LHCN-M2 (cell line): ENCODE data around the gene MYBPC3. TPM values are rescaled to one million over a fixed set of nuclear protein-coding genes. Genes with fewer than 3 reads are reported as not detected.

Source experiments
- DNase-seq: peaks from one replicate; pipeline ENCODE4 v3.0.0-alpha.2; 2012; ENCODE audit warnings: low read depth
- total RNA-seq: library from RNA; depleted of rRNA; stranded (reverse); fragments of >200 nt; gene quantifications from 2 replicates; pipeline ENCODE4 v1.2.3, GENCODE V29; 2014

Gene MYBPC3
- total RNA-seq, 1 experiment from 2014 or later, result not detected

DNA sequence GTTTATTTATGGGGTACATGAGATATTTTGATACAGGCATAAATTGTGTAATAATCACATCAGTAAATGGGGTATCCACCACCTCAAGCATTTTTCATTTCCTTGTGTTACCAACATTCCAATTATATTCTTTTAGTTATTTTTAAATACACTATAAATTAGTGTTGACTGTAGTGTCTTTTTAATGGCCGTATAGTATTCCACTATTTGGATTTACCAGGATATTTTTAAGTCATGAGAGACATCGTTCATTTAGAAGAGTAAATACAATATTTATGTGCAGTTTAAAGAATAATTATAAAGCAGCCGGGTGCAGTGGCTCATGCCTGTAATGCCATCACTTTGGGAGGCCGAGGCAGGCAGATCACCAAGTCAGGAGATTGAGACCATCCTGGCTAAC, 32.0 kb upstream of the MYBPC3 start:
- DNase-seq, result no peak

DNA sequence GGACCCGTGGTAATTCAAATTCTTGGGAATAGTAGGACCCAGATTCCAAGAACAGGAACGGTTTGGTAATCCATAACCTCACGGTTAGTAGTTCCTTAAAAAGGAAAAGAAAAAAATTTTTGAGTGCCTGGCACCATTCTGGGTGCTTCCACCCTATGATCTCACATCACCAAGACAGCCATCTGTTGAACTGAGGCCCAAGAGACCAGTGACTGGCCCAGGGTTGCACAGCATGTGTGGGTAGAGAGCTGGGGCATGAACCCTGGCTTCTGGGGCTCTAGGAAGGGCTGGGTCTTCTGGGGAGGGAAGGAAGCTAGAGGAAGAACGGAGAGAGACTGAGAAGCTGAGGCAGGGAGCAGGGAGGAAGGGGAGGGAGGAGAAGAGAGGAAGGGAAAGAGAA, 30.6 kb upstream of the MYBPC3 start:
- DNase-seq, result no peak

DNA sequence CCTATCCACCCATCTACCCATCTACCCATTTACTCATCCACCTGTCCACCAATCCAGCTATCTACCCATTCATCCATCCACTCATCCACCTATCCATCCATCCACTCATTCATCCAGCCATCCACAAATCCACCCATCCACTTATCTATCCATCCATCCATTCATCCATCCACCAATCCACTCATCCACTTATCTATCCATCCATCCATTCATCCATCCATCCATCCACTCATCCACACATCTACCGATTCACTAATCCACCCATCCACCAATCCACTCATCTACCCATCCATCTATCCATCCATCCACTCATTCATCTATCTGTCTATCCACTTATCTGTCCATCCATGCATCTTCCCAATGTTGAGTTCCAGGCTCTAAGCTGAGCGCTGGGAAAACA, 27.6 kb upstream of the MYBPC3 start:
- DNase-seq, result no peak

DNA sequence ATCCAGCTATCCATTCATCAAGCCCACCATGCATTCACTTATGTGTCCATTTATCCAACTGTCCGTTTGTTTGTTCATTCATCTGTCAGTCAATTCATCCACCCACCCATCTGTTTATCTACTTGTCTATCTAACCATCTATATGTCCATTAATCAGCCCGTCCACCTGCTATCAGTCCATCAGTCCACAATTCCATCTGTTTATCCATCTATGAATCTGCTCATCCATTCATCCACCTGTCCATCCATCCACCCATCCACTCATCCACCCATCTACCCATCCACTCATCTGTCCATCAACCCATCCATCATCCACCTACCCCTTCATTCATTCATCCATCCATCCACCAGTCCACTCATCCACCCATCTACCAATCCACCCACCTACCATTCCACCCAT, 26.8 kb upstream of the MYBPC3 start:
- DNase-seq, result no peak

DNA sequence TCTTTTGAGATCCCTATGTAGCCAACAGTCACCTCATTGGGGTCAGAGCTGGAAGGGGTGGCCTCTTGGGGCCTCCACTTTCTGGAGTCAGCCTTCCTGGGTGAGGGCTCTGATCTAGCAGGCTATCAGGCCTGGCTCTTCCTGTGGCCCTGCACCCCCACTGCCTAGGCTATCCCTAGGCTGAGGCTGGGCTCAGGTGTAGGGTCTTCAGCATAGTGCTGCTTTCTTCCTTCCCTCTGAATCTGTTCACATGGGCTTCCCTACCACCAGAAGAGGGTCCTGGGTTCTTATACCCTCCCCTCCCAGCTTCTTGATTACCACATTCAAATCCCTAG, 26.3 kb upstream of the MYBPC3 start:
- no peak for DNase-seq

DNA sequence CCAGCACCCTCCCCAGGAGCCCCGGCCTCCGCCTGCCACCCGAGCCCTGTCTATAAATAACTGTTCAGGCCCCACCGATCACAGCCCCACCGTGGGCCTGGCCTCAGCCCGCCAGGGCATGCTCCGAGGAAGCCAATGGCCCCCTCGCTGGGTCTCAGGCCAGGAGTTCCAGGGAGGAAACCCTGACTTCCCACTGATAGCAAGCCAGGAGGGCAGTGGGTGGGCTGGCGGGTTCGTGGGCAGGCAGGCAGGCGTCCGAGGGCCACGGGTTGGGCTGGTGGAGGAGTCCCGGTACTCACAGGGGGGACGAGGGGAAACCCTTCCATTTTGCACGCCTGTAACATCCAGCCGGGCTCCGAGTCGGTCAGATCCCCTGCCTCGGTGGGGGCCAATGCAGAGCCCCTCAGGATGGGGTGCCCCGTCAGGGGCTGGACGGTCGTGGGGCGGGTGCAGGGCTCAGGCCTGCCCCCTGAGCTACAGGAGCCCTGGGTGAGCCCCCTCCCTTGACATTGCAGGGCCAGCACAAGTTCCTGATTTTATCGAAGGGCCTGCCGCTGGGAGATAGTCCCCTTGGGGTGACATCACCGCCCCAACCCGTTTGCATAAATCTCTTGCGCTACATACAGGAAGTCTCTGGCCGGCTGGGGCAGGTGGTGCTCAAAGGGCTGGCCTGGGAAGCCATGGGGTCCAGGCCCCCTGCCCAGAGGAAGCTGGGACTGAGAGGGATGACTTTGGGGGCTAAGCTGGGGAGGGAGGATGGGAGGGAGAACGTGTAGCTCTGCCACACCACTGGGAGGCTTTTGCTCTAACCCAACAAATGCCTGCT, 25.7 kb upstream of the MYBPC3 start, which contains the start of gene SPI1:
TSS of gene SPI1 (minus strand) at position 538 of the 826 bp plus-strand sequence. CDS start at position 344, 194 bp downstream.
- no peak for DNase-seq

DNA sequence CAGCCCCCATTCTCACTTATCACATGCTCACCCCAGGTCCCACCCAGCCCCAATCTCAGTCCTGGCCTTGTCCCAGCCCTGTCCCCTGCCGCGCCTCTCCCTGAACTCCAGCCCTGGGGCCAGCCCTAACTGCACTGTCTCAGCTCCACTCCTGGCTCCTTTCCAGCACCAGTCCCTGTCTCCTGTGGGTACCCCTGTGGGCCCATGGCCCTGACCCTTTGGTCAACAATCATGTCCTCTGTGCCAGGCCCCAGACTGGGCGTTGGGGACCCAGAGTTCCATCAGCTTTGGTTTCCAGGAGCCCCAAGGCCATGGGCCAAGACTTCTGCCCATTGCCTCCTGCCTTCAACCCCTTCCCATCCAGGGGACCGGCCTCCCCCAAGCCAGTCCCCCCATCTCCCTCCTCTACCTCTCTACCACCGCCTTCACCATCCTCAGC, 25.1 kb upstream of the MYBPC3 start:
- no peak for DNase-seq

DNA sequence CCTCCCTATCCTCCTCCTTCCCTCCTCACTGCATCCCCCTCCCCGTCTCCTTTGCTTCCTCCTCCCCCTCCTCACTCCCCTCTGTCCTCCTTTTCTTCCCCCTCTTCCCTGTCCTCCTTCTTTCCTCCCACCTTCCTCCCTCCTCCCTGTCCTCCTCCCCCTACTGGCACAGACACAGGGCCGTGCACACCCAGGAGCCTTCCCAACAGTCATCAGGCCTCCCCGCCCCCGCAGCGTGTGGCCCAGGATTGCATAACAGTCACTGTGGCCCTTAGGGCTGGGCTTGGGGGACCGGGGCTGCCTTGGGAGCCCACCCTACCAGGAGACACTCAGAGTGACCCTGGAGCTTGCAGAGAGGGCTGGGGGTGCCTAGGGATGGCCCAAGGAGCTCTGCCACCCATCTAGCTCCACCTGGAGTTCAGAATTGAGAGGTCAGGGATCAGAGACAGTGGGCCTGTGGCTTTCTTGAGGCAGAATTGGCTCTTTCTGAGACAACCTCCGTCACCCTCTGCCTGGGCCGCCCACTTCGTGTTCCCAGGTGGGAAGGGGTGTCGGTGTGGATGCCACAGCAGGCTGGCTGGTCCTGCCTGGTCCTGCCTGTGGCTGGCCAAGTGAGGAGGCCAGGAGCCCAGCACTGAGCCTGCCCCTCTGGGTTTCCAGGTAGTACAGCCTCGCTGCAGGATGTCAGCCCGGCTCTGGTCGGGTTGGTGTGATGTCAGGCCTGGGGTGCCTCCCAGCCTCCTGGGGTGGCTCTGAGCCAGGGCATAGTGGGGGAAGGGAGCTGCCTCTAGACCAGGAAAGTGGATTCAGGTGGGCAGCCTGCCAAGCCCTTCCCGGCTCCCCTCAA, 24.2 kb upstream of the MYBPC3 start:
- DNase-seq, result no peak

DNA sequence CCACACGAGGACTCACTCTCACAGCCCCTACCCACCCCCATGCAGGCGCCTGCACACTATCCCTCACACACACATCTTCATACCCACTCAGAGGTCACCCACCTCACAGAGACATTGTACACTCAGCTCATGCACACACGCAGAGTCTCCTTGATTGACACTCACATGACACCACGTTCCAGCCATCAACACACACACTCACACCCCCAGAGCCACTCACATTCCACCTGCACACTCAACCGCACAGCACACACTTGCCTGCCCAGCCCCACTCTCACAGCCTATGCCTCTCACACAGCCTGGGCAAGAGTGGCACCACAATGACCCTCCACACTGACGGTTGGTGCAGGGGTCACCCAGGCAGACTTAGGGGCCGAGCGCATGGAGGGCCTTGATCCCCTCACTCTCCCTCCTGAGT, 23.6 kb upstream of the MYBPC3 start:
- no peak for DNase-seq

DNA sequence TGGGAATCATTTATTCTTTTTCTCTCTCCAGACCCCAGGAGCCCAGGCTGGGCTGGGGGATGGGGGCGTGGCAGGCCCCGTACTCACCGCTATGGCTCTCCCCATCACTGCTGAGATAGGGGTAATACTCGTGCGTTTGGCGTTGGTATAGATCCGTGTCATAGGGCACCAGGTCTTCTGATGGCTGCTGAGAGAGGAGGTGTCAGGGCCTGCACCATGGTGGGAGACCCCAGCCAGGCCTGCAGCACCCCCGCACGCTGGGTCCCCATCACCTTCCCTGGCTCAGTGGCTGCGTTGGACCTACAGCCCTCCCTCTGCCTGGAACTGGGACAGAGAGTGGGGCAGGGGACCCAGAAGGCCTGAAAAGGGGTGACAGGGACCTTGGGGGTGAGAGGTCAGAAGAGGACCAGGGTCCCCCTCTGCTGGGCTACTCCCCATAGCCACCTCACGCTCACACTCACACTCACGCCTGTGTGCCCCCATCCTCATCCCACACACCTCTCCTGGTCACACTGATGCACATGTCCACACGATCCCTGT, 23.1 kb upstream of the MYBPC3 start:
- no peak for DNase-seq

DNA sequence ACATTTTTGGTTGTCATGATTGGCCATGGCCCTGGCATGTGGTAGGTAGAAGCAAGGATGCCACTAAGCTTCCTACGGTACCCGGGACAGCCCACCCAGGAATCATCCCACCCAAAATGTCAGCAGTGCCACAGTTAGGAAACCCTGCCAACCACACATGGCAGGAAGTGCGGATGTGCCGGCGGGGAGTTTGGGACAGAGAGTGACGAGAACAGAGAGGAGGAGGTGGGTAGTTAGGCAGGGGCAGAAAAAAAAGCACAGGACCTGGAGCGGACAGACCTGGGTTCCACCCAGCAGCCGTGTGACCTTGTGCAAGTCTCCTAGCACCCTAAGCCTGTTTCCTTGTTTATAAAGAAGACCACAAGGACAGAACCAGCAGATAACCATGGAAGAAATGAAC, 22.5 kb upstream of the MYBPC3 start:
- no peak for DNase-seq

DNA sequence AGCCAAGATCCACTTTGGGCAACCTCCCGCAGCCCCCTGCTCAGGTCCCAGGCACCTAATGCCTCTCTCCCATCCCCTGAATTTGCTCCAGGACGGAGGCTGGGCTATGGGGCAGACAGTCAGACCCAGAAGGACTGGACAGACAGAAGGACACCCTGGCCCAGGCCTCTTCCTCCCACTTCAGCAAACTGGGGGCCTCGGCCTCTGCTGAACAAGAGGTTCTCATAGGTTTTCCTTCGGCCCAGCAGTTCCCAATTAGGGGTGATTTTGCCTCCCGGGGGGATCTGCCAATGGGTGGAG, 22.2 kb upstream of the MYBPC3 start:
- DNase-seq, result no peak

DNA sequence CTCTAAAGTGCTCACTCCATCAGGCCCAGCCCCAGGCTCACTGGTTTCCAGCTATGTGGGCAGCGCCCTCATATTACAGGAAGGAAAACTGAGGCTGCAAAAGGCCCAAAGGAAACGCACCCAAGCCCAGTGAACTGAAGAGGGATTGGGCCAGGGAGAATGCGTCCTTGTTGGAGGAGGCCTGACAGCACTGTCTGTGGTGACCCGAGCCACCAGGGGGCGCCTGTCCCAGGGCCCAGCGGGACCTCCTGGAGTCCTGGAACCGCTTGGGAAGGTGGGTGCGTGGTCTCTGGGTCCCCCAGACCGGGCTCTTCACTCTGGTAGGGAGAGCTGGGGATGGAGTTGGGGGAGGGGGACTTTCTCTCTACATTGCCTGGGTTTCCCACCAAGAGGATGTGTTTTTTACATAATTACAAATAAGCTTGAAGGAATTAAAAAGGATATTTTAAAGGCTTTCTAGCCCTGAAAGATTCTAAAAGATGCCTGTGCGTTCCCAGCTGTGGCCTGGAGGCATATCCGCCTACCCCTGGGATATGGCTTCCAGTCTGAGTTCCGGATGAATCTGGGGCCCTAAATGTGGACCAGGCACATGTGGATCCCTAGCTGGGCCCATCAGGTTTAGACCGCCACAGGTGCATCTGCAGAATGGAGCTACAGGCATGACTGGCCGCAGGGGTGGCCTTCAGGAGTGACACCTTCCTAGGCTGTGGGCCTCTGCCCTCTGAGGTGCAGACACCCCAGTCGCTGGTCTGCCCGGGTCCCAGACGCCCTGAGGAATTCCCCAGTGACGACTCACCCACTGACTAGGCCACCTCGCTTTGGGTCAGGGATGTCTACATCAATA, 21.6 kb upstream of the MYBPC3 start:
- peak; percentile 53 for DNase-seq

DNA sequence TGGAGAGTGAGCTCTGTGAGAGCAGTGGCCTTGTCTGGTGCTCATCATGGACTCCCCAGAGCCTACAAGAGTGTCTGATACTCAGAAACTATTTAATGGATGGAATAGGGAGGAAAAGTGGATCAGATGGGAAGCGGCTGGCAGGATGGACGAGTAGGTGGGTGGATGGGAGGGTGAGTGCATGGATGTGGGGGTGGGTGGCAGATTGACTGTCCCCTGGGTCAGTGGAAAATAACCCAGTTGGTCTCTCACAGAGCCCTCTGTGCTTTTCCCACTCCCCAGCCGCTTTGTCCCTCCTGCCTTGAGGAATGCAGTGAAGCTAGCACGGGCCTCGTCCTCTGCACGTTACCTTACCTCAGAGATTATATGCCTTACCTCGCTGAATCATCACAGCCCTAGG, 19.9 kb upstream of the MYBPC3 start:
- DNase-seq, result no peak

DNA sequence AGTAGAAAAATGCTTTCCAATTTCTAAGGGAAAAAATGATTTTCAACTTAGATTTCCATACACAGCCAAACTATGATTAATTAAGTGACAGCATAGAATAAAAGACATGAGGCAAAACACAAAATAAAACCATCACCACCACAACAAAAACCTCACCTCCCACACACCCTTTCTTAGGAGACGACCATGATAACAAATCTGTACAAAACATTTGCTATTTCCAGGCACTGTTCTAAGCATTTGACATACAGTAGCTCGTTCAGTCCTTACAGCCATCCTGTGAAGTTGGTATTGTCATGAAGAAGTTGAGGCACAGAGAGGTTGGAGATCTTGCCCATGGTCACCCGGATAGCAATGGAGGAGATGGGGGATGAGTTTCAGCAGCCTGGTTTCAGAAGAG, 17.2 kb upstream of the MYBPC3 start:
- no peak for DNase-seq

DNA sequence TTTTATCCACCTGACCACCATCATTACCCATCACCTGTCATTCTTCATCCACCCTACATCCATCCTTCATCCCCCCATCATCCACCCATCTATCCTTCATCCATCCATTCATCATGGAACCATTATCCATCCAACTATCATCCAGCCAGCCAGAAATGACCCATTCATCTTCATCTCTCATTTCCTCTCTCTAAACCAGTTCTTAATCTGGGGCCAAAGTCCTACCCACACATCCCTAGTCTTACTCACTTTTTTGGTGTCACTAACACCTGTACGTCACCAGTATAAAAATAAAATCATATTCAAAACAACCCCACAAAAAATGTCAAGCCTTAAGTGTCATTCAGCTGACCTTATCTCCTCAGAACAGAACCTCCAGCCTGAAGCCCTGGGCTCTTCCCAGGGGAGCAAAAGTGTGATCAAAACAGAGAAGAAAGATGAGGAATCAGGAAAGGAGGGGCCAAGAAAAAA, 13.6 kb upstream of the MYBPC3 start:
- DNase-seq, result no peak

DNA sequence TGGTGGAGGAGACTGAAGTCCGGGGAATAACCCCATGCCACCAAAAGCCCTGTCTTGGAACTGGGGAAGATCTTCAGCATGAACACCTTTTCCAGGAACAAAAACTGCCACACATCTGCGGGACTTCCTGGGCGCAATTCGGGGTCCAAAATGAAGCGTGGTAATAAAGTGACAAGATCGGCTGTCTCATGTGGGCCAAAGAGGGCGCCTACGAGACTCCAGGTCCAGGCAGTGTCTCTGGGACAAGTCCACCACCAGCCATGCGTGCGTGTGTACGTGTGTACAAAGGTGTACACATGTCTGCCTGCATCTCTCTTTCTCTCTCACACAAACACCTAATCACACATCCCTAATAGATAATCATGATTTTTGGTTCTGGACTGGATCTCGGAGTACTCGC, 8.9 kb upstream of the MYBPC3 start:
- DNase-seq, result no peak

DNA sequence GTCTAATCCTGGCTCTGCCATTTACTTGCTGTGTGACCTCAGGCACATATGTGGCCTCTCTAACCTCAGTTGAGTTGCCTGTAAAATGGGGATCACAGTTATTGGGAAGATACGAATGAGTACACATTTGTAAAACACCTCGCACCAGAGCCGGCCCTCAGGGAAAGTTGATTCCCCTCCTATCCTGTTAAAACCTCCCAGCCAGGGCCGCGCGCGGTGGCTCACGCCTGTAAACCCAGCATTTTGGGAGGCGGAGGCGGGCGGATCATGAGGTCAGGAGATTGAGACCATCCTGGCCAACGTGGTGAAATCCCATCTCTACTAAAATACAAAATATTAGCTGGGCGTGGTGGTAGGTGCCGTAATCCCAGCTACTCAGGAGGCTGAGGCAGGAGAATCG, 7.8 kb upstream of the MYBPC3 start:
- DNase-seq, result no peak

DNA sequence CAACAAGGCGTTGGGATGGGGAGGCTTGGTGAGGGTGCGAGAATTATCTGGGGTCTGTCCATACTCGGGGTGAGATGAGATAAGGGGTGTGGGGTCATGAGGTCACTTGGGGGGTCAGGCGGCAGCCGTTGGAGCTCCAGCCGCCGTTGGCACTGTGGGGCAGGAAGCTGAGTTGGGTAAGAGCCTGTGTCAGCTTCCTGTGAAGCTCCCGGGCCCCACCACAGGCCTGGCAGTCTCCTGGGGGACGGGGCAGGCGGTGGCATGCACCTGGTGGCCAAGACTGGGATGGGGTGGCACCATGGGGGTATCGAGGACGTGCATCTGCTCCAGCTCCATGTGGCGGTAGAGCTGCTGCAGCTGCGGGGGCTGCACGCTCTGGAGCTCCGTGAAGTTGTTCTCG, 7.1 kb upstream of the MYBPC3 start:
- no peak for DNase-seq

DNA sequence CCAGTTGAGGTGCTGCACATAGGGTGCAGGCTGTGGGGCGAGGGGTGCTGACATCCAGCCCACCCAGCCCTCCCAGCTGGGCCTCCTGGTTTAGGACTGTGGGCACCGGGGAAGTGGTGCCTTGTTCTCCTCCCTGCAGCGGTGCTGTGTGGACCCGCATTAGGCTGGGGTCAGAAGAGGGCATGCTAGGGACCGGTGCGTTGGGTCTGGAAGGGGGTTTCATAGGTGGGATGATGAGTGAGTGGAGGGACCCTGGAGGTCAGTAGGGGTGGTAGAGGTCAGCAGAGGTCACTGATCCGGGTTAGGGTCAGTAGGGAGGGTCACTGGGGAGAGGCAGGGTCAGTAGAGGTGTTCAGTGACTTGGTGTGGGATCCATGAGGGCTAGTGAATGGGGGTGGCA, 6.7 kb upstream of the MYBPC3 start:
- no peak for DNase-seq

DNA sequence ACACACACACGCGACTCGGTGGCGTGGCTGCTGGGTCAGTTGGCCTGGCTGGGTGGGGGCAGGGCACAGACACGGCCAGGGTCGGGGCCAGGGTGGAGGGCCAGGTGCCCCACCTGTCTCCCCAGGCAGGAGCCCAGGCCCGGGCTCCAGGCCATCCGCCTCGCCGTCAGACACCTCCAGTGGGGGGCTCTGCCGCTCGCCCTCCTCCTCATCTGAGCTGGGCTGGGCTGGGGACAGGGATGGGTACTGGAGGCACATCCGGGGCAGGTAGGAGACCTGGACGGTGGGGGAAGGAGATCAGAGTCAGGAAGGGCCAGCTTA, 6.2 kb upstream of the MYBPC3 start:
- no peak for DNase-seq
